HS-5 (cell line): Measurements from ENCODE around the gene SH3D21.

Experiments
- DNase-seq: peaks from one replicate; pipeline ENCODE4 v3.0.0-alpha.2; 2012; ENCODE audit warnings: low read depth

Gene SH3D21

DNA sequence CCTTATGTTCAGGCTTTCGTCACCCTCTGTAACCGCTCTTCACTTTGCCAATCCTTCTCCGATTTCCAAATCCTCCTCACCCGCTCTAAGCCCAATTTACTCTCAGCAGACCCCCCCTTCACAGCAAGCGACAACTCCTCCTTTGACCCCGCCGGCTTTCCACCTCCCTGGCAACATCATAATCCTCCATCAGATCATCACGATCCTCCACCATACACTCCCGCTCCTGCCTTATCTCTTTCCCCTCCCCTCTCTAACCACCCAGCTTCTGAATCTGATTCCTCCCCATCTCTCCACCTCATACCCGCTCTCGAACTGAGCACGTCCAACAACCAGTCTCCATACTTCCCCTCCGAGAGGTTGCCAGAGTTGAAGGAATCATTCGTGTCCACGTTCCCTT, 24.8 kb downstream of the SH3D21 start:
- DNase-seq: no peak

DNA sequence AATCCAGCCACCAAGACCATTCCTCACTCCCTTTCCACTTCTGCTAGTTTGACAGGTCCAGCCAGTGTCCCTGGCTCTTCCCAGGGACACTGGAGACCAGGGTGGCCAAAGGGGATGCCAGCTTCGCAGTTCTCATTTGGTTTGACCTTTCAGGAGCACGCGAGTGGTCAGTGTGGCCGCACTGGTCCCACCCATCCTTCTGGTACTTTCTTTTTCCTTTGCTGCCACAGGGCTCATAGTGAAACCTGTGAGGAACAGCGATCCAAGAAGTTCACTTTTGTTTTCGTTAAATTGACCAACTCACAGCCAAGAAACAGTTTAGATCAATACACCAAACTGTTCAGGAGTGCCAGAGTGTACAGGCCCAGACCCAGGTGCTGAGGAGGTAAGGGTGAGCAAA, 31.7 kb downstream of the SH3D21 start:
- no peak for DNase-seq

DNA sequence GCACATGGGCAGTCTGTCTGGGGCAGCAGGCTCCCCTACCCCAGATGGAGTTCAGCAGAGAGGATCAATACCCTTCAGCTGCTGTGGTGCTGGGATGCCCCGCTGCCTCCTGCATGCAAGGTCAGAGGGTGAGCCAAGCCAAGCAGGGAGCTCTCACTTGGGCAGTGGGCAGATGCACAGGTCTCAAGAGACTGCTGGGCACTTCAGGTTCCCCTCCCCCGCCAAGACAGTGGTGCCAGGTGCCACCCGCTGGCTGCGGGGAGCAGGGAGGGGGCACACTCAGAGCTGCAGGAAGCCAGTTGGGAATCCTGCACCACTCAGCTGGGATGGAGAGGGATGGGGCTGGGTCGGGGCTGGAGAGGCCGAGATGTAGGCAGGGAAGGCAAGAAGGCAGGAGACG, 33.0 kb downstream of the SH3D21 start:
- no peak for DNase-seq

DNA sequence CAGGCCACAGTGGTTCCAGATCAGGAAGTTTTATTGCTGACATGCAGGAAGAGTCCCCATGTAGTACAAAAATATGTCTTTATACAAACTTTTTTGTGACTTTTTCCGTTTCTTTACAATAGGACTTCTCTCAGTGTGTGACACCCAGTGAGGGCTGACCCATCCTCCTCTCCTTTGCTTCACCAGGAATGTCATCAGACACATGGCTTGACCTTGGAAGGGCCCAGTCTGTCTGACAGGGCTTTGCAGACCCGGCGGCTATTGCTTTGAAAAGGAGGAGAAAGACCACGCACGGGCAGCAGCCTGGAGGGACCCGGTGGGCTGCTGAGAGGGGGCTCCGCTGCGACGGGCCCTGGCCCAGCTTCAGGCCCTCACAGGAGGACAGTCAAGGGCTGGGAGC, 33.4 kb downstream of the SH3D21 start:
- no peak for DNase-seq

DNA sequence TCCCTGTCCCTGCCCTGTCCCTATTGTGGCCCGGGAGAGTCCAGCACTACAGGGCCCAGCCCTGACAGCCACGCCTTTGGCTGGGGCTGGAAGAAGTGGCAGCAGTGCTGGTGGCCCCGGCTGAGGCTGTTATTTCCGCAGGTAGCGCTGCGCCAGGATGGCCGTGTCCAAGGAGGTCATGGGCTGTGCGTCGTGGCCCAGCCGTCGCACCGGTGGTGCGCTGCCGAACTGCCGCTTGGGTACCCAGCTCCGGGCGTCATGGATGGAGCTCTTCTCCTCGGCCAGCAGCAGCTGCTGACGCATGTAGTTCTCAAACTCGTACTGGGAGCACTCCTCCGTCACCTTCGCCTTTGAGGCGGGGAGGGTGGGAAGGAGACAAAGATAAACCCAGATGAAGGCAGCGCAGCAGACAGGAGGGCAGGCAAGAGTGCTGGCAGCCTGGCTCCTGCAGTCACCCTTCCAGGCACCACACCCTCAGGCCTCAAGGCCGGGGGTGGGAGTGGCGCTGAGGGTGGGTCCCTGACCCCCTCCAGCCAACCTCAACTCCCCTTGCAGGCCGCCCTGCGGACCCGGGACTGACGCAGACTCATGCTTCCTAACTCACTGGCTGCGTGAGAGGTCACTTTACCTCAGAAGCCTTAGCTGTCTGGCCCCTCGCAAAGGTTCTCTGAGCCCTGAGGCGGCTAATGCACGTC, 35.6 kb downstream of the SH3D21 start:
- no peak for DNase-seq

- peak; percentile 69 for DNase-seq
Measured at GRCh38 chr1:36342426-36343185, 36.4 kb downstream of the SH3D21 start.

DNA sequence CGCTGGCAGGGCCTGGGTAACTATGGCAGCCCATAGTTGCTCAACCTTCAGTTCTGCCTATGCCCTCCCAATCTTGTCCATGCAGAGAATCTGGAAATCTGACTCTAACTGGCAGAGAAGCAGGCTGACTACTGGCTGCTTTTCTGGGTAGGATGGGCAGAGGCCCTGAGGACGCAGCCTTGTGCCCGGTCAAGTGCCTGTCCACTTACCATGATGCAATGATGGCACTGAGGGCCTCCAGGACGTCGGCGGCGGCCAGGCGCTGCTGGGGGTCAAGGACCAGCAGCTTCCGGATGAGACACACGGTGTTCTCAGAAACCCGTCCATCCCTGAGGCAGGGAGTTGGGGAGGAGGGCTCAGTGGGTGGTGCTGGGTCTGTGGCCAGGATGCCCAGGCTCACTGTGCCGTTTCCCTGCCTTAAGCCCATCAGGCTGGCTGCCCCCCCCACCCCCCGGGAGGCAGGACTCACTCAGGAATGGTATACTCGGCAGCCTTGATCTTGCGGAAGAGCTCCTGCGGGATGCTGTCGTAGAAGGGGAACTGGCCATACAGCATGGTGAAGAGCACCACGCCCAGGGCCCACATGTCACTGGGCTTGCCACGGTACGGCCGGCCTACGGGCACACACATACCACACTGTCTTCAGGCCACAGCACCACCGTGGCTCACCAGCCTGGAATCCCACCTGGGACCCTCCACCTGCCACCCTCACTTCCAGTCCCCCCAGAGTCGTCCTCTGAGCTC, 37.7 kb downstream of the SH3D21 start:
- no peak for DNase-seq

DNA sequence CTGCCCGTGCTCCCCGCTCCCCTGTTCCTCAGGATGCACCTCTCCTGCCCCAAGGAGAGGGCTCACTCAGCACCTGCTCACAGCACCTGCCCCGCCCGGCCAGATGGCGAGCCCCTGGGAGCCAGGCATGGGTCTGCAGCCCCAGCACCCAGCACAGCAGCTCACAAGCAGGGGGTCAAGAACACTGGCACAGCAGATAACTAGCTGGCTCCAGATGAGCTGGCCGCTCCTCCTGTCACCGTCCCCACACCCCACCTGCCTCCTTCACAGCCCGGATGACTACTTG, 38.2 kb downstream of the SH3D21 start:
- no peak for DNase-seq

GRCh38 chr1:36345353-36345752, 39.2 kb downstream of the SH3D21 start:
- no peak for DNase-seq

DNA sequence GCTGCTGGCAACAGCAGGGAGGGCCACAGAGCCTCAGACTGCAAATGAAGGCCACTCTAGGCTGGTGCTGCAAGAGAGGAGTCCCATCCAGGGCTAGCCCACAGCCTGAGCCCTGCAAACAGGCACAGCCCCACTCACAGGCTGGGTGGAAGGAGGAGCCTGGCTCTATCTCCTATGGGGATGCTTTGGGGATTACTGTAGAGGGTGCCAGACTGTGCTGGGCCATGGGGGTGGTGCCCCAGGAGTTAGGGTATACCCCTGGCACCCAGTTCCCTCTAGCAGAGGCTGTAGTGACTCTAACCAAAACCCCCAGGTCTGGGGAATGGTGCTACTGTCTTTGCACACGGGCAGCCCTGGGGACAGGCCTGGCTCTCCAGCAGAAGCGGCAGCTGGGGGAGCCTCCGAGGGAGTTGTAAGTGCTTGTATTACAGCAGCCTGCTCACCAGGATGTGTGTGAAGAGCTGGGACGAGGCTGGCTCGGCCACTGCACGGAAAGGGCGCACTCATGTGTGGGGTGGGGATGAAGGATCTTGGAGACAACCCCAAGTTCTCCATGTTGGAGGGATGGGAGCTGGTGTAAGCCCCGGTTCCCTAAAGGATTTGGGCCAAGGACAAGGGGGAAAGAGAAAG, 40.7 kb downstream of the SH3D21 start:
- no peak for DNase-seq

- no peak for DNase-seq
Measured at GRCh38 chr1:36349241-36349671, 43.1 kb downstream of the SH3D21 start.

DNA sequence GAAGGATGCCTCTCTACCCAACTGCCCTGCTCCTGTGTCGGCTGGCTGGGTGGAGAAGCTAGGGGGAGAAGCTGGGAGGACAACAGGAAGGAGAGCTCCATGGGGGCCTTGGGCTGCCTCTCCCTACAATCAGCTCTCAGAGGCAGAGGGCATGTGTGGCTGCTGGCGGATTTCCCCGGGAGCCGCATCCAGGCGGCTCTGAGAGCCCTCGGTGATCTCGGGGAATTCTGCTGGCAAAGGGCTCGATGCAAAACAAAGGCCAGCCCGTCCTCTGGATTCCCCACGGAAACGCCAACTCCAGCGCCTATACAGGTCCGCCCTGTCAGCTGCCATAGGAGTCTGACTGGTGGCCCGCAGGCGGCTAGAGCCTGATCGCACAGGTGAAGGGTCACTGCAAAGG, 43.7 kb downstream of the SH3D21 start:
- no peak for DNase-seq

- DNase-seq: peak; percentile 73
Measured at GRCh38 chr1:36350659-36351226, 44.6 kb downstream of the SH3D21 start.

DNA sequence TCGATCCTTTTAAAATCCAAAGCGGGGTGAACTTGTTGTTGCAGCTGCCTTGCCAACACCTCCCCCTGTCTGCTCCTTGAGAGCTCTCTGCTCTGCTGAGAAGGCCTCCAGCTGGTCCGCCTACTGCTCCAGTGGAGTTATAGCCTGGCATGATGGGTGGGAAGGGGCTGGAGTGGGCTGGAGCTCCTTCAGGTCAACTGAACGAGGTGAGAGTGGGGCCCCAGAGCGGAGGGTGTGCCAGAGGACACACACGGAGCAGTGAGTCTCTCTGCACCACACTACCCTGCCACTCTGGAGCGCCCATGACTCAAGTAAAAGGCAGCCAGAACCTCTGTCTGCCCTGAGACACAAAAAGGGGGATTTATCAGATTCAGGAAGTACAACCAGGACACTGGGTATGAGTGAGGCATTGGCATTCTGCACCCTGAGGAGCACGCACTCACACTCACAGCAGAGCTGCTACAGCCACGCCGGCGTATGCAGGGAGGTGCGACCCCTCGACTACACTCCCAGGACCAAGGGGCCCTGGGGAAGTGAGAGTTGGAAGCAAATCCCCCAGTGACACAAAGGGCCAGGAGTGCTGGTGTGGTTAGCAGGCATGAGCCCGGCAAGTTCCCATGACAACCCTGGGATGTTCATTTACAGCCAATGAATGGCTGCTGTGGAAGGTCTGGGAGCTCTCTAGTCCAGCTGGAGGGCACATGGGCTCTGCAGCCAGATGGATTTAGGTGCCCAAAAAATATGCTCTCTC, 45.2 kb downstream of the SH3D21 start:
- DNase-seq: peak; percentile 80

DNA sequence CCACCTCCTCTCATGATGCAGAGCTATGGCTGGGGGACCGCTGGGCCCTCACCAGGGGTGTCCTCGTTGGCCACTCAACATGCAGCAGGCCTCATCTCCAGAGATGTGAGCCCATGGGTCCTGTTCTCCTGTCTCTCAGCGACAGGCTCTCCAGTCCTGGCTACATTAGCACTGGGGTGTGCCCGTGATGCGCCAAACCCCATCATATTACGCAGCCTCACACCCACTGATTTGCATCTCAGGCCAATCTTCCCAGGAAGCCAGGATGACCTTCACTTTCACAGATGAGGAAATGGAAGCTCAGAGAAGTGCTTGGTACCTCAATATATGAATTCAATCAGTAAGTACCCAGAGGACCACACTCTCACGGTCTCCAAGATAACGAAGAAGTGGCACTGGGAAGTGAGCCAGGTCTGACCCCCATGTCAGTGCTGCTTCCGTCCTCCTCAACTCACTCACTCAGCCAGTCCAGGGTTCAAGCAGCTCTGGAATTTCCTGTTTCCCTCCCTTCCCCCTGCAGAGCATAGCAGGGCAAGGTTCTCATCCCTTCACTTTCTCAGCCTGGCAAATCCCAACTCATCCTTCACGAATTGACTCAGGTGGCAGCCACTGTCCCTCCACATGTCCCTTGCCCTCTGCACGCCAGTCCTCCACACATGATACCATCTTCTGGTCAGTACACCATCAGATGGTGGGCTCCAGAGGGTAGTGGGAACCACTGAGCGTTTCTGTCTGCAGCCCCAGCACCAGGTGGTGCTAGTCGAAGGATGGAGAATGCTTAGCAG, 46.1 kb downstream of the SH3D21 start:
- DNase-seq: no peak

DNA sequence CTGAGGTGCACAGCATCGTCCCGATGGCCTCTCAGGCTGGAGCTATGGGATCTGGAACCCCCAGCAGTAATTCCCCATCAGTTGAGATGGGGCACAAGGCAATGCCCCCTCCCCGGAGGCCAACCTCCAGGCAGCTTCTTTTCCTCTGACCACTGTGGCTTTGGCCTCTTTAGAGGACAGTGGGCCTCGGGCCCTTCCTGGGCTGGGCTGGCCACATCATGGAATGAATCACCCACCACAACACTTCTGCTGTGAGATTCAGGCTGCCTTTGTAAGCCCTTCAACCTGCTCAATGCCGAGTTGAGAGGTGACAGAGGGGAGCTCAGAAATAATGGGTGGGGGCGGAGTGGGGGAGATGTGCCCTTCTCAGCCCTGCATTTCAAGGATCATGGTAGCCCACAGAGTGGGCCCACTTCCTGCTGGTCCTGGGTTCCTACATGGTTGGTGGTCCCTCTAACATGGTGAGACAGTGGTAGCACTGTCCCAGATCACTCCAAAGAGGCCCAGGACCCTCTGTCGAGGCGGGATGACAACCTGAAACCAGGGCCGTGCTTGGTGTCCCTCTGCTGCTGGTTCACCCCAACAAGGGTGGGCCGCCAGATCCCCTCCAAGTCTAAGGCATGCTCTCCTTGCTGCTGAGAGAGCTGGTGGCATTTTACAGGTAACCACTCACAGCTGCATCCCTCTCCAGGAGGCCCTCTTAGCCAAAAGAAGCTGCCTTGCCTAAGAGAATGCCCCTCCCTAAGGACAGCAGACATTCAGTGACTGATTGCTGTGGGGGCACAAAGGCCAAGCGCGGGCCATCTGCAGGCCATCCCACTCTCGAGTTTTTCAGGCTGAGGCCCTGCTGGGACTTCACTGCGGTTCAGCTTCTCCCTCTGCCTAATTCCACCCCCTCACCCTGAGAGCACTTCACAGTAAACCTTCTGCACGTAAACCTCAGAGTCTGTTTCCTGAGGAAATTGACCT, 47.0 kb downstream of the SH3D21 start:
- DNase-seq: no peak

DNA sequence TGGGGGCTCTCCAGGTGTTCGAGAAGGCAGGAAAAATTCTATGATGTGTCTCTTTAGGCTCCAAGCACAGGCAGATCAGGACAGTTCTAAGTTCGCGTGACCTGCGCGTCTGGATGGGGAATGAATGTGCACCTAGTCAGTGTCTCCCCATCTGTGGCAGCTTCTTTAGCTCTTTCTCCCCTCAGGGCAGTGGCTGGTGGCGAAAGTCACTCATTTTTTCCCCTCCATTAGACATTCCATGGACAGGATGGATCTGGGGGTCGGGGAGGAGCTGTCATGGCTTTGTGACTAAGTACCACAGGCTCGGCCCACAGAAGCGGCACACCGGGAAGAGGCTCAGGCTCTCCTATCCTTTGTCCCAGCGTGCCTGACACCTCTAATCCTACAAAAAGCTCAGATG, 48.3 kb downstream of the SH3D21 start:
- DNase-seq: no peak

DNA sequence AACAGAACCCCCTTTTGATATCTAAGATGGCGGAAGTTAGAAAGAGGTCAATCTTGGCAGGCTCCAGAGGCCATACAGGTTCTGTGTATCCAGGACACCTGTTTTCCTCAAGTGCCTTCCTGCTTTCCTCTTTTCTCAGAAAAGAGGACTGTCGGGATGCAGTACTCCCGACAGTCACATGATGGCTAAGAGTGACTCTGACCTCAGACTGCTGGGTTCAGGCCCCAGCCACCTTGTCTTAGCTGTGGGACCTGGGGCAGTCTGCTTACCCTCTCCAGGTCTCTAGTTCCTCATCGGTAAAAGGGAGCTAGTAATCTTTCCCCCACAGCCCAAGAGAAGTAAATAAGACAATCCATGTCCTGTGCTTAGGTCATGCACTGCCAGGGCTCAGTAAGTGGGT, 49.6 kb downstream of the SH3D21 start:
- no peak for DNase-seq

- no peak for DNase-seq
Measured at GRCh38 chr1:36358514-36359084, 52.4 kb downstream of the SH3D21 start.
